HepG2 (cell line): ENCODE measurements around the gene LAMA5. TPM values are rescaled to one million over a fixed set of nuclear protein-coding genes. Genes with fewer than 3 reads are reported as not detected.
A peak's percentile ranks its signal among the peaks of the same experiment; 100 is the strongest.

Experiments used
- CENPT ChIP-seq: sonication (generic); formaldehyde crosslinking; IDR thresholded peaks from 2 replicates; pipeline ENCODE4 v1.8.0; 2022; ENCODE audit warnings: low read depth, mild to moderate bottlenecking, moderate library complexity, missing genetic modification reagents
- HDAC6 ChIP-seq: fragments of 200-600 bp; sonication (generic); IDR thresholded peaks from 2 replicates; pipeline ENCODE4 v1.7.0; 2017; ENCODE audit warnings: mild to moderate bottlenecking, antibody characterized with exemption, low read length, low read depth
- MZF1 ChIP-seq: sonication (generic); formaldehyde crosslinking; IDR thresholded peaks from 2 replicates; pipeline ENCODE4 v1.8.1; 2023; ENCODE audit warnings: mild to moderate bottlenecking, missing genetic modification reagents, borderline replicate concordance
- NFIB ChIP-seq: sonication (generic); formaldehyde crosslinking; IDR thresholded peaks from 2 replicates; pipeline ENCODE4 v1.9.0; 2021; ENCODE audit warnings: missing genetic modification reagents, mild to moderate bottlenecking, borderline replicate concordance
- PAX8 ChIP-seq: sonication (generic); formaldehyde crosslinking; IDR thresholded peaks from 2 replicates; pipeline ENCODE4 v1.8.0; 2022; ENCODE audit warnings: mild to moderate bottlenecking, missing genetic modification reagents, borderline replicate concordance
- RBM39 ChIP-seq: fragments of 200-400 bp; formaldehyde crosslinking; IDR thresholded peaks from one replicate; pipeline ENCODE4 v1.6.1; 2018; ENCODE audit warnings: antibody characterized with exemption, mild to moderate bottlenecking, low read depth, low read length; ENCODE audit not compliant: poor library complexity, severe bottlenecking
- RFX5 ChIP-seq: IDR thresholded peaks from 2 replicates; pipeline ENCODE4 v1.6.1; 2011; ENCODE audit warnings: low read depth, low read length, improper control_type of control experiment
- RXRB ChIP-seq: IDR thresholded peaks from 2 replicates; pipeline ENCODE4 v1.6.1; 2016; ENCODE audit warnings: borderline replicate concordance, missing genetic modification reagents, missing compliant biosample characterization
- SAFB2 ChIP-seq: sonication (generic); formaldehyde crosslinking; IDR thresholded peaks from 2 replicates; pipeline ENCODE4 v1.5.1; 2020; ENCODE audit warnings: missing genetic modification reagents, low read depth, mild to moderate bottlenecking, borderline replicate concordance
- ZNF296 ChIP-seq: sonication (generic); formaldehyde crosslinking; conservative IDR thresholded peaks from 2 replicates; pipeline ENCODE4 v1.5.0; 2020; ENCODE audit warnings: mild to moderate bottlenecking, missing genetic modification reagents
- ZNF350 ChIP-seq: sonication (generic); formaldehyde crosslinking; IDR thresholded peaks from 2 replicates; pipeline ENCODE4 v1.4.0; 2020; ENCODE audit warnings: mild to moderate bottlenecking, low read depth, missing genetic modification reagents, borderline replicate concordance
- ZNF543 ChIP-seq: sonication (generic); formaldehyde crosslinking; IDR thresholded peaks from 2 replicates; pipeline ENCODE4 v1.4.0; 2020; ENCODE audit warnings: mild to moderate bottlenecking, missing genetic modification reagents
- ZNF549 ChIP-seq: sonication (generic); formaldehyde crosslinking; IDR thresholded peaks from 2 replicates; pipeline ENCODE4 v1.5.0; 2020; ENCODE audit warnings: missing genetic modification reagents
- polyA plus RNA-seq, 8 experiments: library from polyadenylated mRNA; depleted of rRNA in 3 of 8; stranded (reverse) in 7 of 8; unstranded in 1 of 8; fragments of >200 nt; fragmentation: Illumina TruSeq in 4 of 8; extraction: Trizol in 4 of 8; gene quantifications; 2 replicates each; pipeline versions ENCODE4 v1.2.1 to v1.2.3, GENCODE V29; 2011 to 2016; ENCODE audit warnings: low read depth in 4 of 8, missing spikeins in 1 of 8, mixed read lengths in 1 of 8; ENCODE audit not compliant: insufficient read depth in 1 of 8
- total RNA-seq, 5 experiments: library from RNA; depleted of rRNA; stranded (reverse); fragments of >200 nt; fragmentation: Illumina TruSeq; extraction: Trizol; gene quantifications; 2 replicates each; pipeline ENCODE4 v1.2.3, GENCODE V29; 2016; ENCODE audit warnings: low read depth in 1 of 5
- TF ChIP-seq, protein P1 (sequence below): sonication (generic); formaldehyde crosslinking; IDR thresholded peaks from 2 replicates; pipeline ENCODE4 v1.4.0; 2020; ENCODE audit warnings: missing genetic modification reagents
- TF ChIP-seq, protein P2 (sequence below): IDR thresholded peaks from 2 replicates; pipeline ENCODE4 v1.6.1; 2012; ENCODE audit warnings: inconsistent platforms
- TF ChIP-seq, protein P3 (sequence below): sonication (generic); formaldehyde crosslinking; IDR thresholded peaks from 2 replicates; pipeline ENCODE4 v1.8.1; 2023; ENCODE audit warnings: mild to moderate bottlenecking, inconsistent platforms, moderate library complexity, missing genetic modification reagents, borderline replicate concordance
- TF ChIP-seq, protein P4 (sequence below): IDR thresholded peaks from 2 replicates; pipeline ENCODE4 v1.6.1; 2012; ENCODE audit warnings: low read depth, low read length, improper control_type of control experiment
- TF ChIP-seq, protein P5 (sequence below): sonication (generic); formaldehyde crosslinking; IDR thresholded peaks from 2 replicates; pipeline ENCODE4 v1.4.0; 2020; ENCODE audit warnings: missing genetic modification reagents
- TF ChIP-seq, protein P6 (sequence below): sonication (generic); formaldehyde crosslinking; IDR thresholded peaks from 2 replicates; pipeline ENCODE4 v1.8.0; 2022; ENCODE audit warnings: missing genetic modification reagents, low read depth, mild to moderate bottlenecking, borderline replicate concordance

Gene LAMA5
- total and polyA plus RNA-seq, 2 of the 13 experiments (the other 11 are each of a cell fraction or from before 2014, with no cell fraction given) = 21.0 to 44.7 TPM

DNA sequence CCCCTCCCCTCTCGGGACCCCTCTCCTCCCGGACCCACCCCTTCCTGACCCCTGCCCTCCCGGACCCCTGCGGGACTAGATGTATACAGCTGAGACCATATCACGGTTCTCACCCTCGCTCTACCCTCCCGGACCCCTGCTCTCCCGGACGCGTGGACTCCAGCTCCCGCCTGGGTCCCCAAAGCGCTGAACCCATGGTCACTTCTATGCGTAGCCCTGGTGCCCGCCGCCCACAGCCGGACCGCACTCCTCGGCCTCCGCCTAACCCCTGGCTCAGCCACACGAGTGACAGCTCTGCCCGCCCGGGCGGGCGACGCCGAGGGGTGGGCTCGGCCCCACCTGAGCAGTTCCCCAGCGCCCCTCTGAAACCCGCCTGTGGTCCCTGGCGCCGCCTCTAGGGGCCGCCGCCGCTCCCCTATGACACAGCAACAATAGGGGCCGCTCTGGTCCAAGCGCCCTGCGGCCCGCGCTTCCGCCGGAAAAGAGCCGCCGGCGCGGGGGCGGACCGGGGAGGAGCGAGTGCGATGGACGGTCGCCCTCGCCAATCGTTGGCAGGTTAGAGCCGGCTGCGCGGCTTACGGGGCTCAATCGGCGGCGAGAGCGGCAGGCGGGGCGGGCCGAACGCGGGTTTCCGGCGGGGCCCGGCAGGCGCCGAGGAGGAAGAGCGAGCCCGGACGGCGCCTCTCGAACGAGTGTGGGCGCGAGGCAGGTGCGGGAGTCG is 64.6 kb downstream of the LAMA5 start, which contains the start of gene ADRM1 (continued):
- TF ChIP-seq ZNF296 (CRISPR knock-in tag) (no peak), PAX8 (CRISPR knock-in tag) (no peak), RBM39 (peak; percentile 99), SAFB2 (CRISPR knock-in tag) (peak; percentile 71; the same call in 1 of the 2 replicates), ZNF350 (CRISPR knock-in tag) (0 out of 2 replicates have a peak, but pooled peaks have one; percentile 64), ZNF543 (CRISPR knock-in tag) (no peak), RXRB (CRISPR knock-in tag) (peak; percentile 85; the same call in 1 of the 2 replicates), ZNF549 (CRISPR knock-in tag) (peak; percentile 44; the same call in 1 of the 2 replicates), MZF1 (CRISPR knock-in tag) (no peak), NFIB (CRISPR knock-in tag) (no peak), HDAC6 (no peak), RFX5 (no peak), CENPT (no peak)
- TF ChIP-seq, protein P1, sequence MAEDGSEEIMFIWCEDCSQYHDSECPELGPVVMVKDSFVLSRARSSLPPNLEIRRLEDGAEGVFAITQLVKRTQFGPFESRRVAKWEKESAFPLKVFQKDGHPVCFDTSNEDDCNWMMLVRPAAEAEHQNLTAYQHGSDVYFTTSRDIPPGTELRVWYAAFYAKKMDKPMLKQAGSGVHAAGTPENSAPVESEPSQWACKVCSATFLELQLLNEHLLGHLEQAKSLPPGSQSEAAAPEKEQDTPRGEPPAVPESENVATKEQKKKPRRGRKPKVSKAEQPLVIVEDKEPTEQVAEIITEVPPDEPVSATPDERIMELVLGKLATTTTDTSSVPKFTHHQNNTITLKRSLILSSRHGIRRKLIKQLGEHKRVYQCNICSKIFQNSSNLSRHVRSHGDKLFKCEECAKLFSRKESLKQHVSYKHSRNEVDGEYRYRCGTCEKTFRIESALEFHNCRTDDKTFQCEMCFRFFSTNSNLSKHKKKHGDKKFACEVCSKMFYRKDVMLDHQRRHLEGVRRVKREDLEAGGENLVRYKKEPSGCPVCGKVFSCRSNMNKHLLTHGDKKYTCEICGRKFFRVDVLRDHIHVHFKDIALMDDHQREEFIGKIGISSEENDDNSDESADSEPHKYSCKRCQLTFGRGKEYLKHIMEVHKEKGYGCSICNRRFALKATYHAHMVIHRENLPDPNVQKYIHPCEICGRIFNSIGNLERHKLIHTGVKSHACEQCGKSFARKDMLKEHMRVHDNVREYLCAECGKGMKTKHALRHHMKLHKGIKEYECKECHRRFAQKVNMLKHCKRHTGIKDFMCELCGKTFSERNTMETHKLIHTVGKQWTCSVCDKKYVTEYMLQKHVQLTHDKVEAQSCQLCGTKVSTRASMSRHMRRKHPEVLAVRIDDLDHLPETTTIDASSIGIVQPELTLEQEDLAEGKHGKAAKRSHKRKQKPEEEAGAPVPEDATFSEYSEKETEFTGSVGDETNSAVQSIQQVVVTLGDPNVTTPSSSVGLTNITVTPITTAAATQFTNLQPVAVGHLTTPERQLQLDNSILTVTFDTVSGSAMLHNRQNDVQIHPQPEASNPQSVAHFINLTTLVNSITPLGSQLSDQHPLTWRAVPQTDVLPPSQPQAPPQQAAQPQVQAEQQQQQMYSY (CRISPR knock-in tag) = no peak
- TF ChIP-seq, protein P2, sequence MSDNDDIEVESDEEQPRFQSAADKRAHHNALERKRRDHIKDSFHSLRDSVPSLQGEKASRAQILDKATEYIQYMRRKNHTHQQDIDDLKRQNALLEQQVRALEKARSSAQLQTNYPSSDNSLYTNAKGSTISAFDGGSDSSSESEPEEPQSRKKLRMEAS = peak; percentile 80
- TF ChIP-seq, protein P3, sequence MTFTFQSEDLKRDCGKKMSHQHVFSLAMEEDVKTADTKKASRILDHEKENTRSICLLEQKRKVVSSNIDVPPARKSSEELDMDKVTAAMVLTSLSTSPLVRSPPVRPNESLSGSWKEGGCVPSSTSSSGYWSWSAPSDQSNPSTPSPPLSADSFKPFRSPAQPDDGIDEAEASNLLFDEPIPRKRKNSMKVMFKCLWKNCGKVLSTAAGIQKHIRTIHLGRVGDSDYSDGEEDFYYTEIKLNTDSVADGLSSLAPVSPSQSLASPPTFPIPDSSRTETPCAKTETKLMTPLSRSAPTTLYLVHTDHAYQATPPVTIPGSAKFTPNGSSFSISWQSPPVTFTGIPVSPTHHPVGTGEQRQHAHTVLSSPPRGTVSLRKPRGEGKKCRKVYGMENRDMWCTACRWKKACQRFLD (CRISPR knock-in tag) = no peak
- TF ChIP-seq, protein P4, sequence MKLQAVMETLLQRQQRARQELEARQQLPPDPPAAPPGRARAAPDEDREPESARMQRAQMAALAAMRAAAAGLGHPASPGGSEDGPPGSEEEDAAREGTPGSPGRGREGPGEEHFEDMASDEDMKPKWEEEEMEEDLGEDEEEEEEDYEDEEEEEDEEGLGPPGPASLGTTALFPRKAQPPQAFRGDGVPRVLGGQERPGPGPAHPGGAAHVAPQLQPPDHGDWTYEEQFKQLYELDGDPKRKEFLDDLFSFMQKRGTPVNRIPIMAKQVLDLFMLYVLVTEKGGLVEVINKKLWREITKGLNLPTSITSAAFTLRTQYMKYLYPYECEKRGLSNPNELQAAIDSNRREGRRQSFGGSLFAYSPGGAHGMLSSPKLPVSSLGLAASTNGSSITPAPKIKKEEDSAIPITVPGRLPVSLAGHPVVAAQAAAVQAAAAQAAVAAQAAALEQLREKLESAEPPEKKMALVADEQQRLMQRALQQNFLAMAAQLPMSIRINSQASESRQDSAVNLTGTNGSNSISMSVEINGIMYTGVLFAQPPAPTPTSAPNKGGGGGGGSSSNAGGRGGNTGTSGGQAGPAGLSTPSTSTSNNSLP = no peak
- TF ChIP-seq, protein P5, sequence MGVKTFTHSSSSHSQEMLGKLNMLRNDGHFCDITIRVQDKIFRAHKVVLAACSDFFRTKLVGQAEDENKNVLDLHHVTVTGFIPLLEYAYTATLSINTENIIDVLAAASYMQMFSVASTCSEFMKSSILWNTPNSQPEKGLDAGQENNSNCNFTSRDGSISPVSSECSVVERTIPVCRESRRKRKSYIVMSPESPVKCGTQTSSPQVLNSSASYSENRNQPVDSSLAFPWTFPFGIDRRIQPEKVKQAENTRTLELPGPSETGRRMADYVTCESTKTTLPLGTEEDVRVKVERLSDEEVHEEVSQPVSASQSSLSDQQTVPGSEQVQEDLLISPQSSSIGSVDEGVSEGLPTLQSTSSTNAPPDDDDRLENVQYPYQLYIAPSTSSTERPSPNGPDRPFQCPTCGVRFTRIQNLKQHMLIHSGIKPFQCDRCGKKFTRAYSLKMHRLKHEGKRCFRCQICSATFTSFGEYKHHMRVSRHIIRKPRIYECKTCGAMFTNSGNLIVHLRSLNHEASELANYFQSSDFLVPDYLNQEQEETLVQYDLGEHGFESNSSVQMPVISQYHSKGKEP (CRISPR knock-in tag) = peak; percentile 86
- TF ChIP-seq, protein P6, sequence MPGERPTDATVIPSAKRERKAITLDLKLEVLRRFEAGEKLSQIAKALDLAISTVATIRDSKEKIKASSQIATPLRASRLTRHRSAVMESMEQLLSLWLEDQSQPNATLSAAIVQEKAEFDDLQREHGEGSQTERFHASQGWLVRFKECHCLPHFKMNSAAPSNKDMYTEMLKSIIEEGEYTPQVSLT = no peak
